HepG2 (cell line): ENCODE measurements around the gene IGLON5. TPM values are rescaled to one million over a fixed set of nuclear protein-coding genes. Genes with fewer than 3 reads are reported as not detected.

Experiments used
- AGO2 ChIP-seq: fragments of 200-400 bp; formaldehyde crosslinking; optimal IDR thresholded peaks from 2 replicates; pipeline ENCODE3; 2017; ENCODE audit warnings: mild to moderate bottlenecking, low read depth, low read length, moderate library complexity
- ARNT2 ChIP-seq: sonication (generic); formaldehyde crosslinking; IDR thresholded peaks from 2 replicates; pipeline ENCODE4 v1.8.0; 2022; ENCODE audit warnings: mild to moderate bottlenecking, low read depth, missing genetic modification reagents, moderate library complexity
- ESRRA ChIP-seq: sonication (generic); formaldehyde crosslinking; IDR thresholded peaks from 2 replicates; pipeline ENCODE4 v1.5.1; 2020; ENCODE audit warnings: mild to moderate bottlenecking, low read depth, missing genetic modification reagents
- EZH2 ChIP-seq: conservative IDR thresholded peaks from 2 replicates; pipeline ENCODE4 v1.6.1; 2012; ENCODE audit warnings: mild to moderate bottlenecking, low read depth, low read length, moderate library complexity
- FOXP4 ChIP-seq: sonication (generic); formaldehyde crosslinking; IDR thresholded peaks from 2 replicates; pipeline ENCODE4 v1.4.0; 2020; ENCODE audit warnings: missing genetic modification reagents
- GFI1 ChIP-seq: sonication (generic); formaldehyde crosslinking; IDR thresholded peaks from 2 replicates; pipeline ENCODE4 v1.5.0; 2020; ENCODE audit warnings: missing genetic modification reagents, mild to moderate bottlenecking, borderline replicate concordance
- LCORL ChIP-seq, 2 experiments: fragments of 450-650 bp in 1 of 2; sonication (generic) in 1 of 2; formaldehyde crosslinking in 1 of 2; IDR thresholded peaks; 2 replicates each; pipeline versions ENCODE4 v1.5.0 to v1.6.1; 2017 to 2020; ENCODE audit warnings: antibody characterized with exemption in 1 of 2, missing genetic modification reagents in 1 of 2
- NR3C1 ChIP-seq: sonication (generic); formaldehyde crosslinking; IDR thresholded peaks from 2 replicates; pipeline ENCODE4 v1.4.0; 2020; ENCODE audit warnings: missing genetic modification reagents
- PHF8 ChIP-seq: sonication (generic); formaldehyde crosslinking; IDR thresholded peaks from 2 replicates; pipeline ENCODE4 v1.5.0; 2020; ENCODE audit warnings: missing genetic modification reagents
- RBM39 ChIP-seq: fragments of 200-400 bp; formaldehyde crosslinking; IDR thresholded peaks from one replicate; pipeline ENCODE4 v1.6.1; 2018; ENCODE audit warnings: antibody characterized with exemption, mild to moderate bottlenecking, low read depth, low read length; ENCODE audit not compliant: poor library complexity, severe bottlenecking
- SALL2 ChIP-seq: sonication (generic); formaldehyde crosslinking; IDR thresholded peaks from 2 replicates; pipeline ENCODE4 v1.8.1; 2023; ENCODE audit warnings: mild to moderate bottlenecking, missing genetic modification reagents, inconsistent platforms
- SKI ChIP-seq: fragments of 450-650 bp; IDR thresholded peaks from one replicate; pipeline ENCODE4 v1.6.1; 2018; ENCODE audit warnings: mild to moderate bottlenecking; ENCODE audit not compliant: partially characterized antibody
- SP1 ChIP-seq, 2 experiments: fragments of 450-650 bp in 1 of 2; sonication (generic) in 1 of 2; formaldehyde crosslinking in 1 of 2; IDR thresholded peaks; 2 replicates each; pipeline versions ENCODE4 v1.4.0 to v1.6.1; 2016 to 2020; ENCODE audit warnings: missing genetic modification reagents in 1 of 2
- TCF12 ChIP-seq, 2 experiments: fragments of 450-650 bp in 1 of 2; sonication (generic) in 1 of 2; formaldehyde crosslinking in 1 of 2; IDR thresholded peaks; 2 replicates each; pipeline versions ENCODE4 v1.6.1 to v1.8.0; 2017 to 2022; ENCODE audit warnings: antibody characterized with exemption in 1 of 2, mild to moderate bottlenecking in 1 of 2, missing genetic modification reagents in 1 of 2, moderate library complexity in 1 of 2
- ZBTB33 ChIP-seq: sonication (generic); formaldehyde crosslinking; IDR thresholded peaks from 2 replicates; pipeline ENCODE4 v1.4.0; 2020; ENCODE audit warnings: missing genetic modification reagents
- ZNF460 ChIP-seq: sonication (generic); formaldehyde crosslinking; IDR thresholded peaks from 2 replicates; pipeline ENCODE4 v1.5.1; 2020; ENCODE audit warnings: missing genetic modification reagents, mild to moderate bottlenecking, borderline replicate concordance
- polyA plus RNA-seq, 8 experiments: library from polyadenylated mRNA; depleted of rRNA in 3 of 8; stranded (reverse) in 7 of 8; unstranded in 1 of 8; fragments of >200 nt; fragmentation: Illumina TruSeq in 4 of 8; extraction: Trizol in 4 of 8; gene quantifications; 2 replicates each; pipeline versions ENCODE4 v1.2.1 to v1.2.3, GENCODE V29; 2011 to 2016; ENCODE audit warnings: low read depth in 4 of 8, missing spikeins in 1 of 8, mixed read lengths in 1 of 8; ENCODE audit not compliant: insufficient read depth in 1 of 8
- total RNA-seq, 5 experiments: library from RNA; depleted of rRNA; stranded (reverse); fragments of >200 nt; fragmentation: Illumina TruSeq; extraction: Trizol; gene quantifications; 2 replicates each; pipeline ENCODE4 v1.2.3, GENCODE V29; 2016; ENCODE audit warnings: low read depth in 1 of 5
- TF ChIP-seq, protein P1 (sequence below): sonication (generic); formaldehyde crosslinking; IDR thresholded peaks from 2 replicates; pipeline ENCODE4 v1.5.0; 2020; ENCODE audit warnings: missing genetic modification reagents, mild to moderate bottlenecking, borderline replicate concordance

IGLON5 gene
- total and polyA plus RNA-seq, 2 of the 13 experiments (the other 11 are each of a cell fraction or from before 2014, with no cell fraction given), result 0.04 to 5.7 TPM

DNA sequence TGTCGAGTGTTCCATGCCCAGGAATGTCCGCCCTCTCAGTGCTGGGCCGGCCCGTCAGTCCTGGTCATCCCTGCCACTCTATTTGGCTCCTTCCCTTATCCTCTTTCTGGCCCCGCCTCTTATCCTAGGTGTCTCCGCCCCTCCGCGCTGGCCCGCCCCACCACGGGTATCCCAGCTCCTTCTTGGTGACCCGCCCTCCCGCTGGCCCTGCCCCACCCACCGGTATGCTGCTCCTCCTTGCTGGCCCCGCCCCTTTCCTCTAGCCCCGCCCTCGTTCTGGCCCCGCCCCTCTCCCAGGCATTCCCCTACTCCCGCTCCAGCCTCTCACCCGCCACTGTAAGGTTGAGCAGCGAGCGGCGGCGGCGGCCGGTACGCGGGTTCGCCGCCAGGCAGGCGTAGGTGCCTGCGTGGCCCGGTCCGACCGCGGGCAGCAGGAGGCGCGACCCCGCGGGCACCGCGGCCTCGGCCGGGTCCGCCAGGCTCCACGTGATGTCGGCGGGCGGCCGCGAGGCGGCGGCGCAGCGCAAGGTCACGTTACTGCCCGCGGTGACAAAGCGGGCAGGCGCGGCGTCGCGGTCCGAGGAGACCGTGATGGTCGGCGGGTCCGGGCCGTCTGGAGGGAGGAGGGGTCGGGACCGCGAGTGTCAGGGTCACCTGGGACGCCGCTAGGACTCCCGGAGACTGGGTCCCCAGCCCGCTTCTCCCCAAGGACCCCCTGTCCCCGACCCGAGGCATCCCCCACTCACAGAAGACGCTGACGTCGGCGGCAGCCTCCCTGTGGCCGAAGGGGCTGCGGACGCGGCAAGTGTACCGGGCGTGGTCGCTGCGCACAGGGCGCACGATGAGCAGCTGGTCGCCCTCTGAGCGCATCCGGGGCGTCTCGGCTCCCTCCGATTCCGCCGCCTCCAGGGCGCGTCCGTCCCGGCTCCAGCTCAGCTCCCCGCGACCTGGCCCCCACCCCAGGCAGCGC, 28.5 kb downstream of the IGLON5 start (continued):
- TF ChIP-seq ZNF460 (CRISPR knock-in tag) (no peak), ARNT2 (CRISPR knock-in tag) (peak; percentile 77), SALL2 (CRISPR knock-in tag) (no peak), SKI (peak; percentile 56), PHF8 (CRISPR knock-in tag) (no peak; the same call in 1 of the 2 replicates), EZH2 (no peak), FOXP4 (CRISPR knock-in tag) (no peak), TCF12 (IDR thresholded peaks at IDR 0.05) (no peak), TCF12 (CRISPR knock-in tag; IDR thresholded peaks at IDR 0.05) (no peak), RBM39 (peak; percentile 22), ZBTB33 (CRISPR knock-in tag) (0 out of 2 replicates have a peak, but pooled peaks have one; percentile 3), SP1 (IDR thresholded peaks at IDR 0.05) (no peak), SP1 (CRISPR knock-in tag; IDR thresholded peaks at IDR 0.05) (0 out of 2 replicates have a peak, but pooled peaks have one; percentile 14), NR3C1 (CRISPR knock-in tag) (no peak), AGO2 (peak; percentile 76), LCORL (IDR thresholded peaks at IDR 0.05) (no peak), LCORL (CRISPR knock-in tag; IDR thresholded peaks at IDR 0.05) (0 out of 2 replicates have a peak, but pooled peaks have one; percentile 22), GFI1 (CRISPR knock-in tag) (no peak), ESRRA (CRISPR knock-in tag) (no peak)
- TF ChIP-seq, protein P1, sequence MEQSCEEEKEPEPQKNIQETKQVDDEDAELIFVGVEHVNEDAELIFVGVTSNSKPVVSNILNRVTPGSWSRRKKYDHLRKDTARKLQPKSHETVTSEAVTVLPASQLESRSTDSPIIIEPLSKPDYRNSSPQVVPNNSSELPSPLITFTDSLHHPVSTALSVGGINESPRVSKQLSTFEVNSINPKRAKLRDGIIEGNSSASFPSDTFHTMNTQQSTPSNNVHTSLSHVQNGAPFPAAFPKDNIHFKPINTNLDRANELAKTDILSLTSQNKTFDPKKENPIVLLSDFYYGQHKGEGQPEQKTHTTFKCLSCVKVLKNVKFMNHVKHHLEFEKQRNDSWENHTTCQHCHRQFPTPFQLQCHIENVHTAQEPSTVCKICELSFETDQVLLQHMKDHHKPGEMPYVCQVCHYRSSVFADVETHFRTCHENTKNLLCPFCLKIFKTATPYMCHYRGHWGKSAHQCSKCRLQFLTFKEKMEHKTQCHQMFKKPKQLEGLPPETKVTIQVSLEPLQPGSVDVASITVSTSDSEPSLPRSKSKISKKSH (CRISPR knock-in tag), result no peak
